DOHH2 (cell line): ENCODE data around the gene NAXD.
"Not testable (repeated sequence)": the region's sequence is repeated elsewhere in the genome, so short reads cannot be mapped to it uniquely, and the experiment has no call there.

Experiments
- H3F3A ChIP-seq: fragments of 200-600 bp; sonication (generic), shearing (Covaris generic); 2 replicates; pipeline ENCODE4 v1.6.0; 2016; ENCODE audit warnings: antibody characterized with exemption, mild to moderate bottlenecking; ENCODE audit not compliant: control insufficient read depth, insufficient read depth
- H3K27ac ChIP-seq: fragments of 200-600 bp; sonication (generic); 2 replicates; pipeline ENCODE4 v1.5.1; 2014; ENCODE audit warnings: low read depth, mild to moderate bottlenecking, low read length, moderate library complexity
- H3K27me3 ChIP-seq: fragments of 200-600 bp; sonication (generic); 2 replicates; pipeline ENCODE4 v1.6.1; 2014; ENCODE audit warnings: mild to moderate bottlenecking, low read length, mixed read lengths; ENCODE audit not compliant: control insufficient read depth
- H3K36me3 ChIP-seq: fragments of 200-600 bp; sonication (generic); 2 replicates; pipeline ENCODE4 v1.6.1; 2014; ENCODE audit warnings: mild to moderate bottlenecking, low read length, moderate library complexity, mixed read lengths; ENCODE audit not compliant: control insufficient read depth
- H3K4me1 ChIP-seq: fragments of 200-600 bp; sonication (generic); 2 replicates; pipeline ENCODE4 v1.6.1; 2014; ENCODE audit warnings: mild to moderate bottlenecking, low read length, mixed read lengths; ENCODE audit not compliant: control insufficient read depth
- H3K4me2 ChIP-seq: fragments of 200-600 bp; sonication (generic); 2 replicates; pipeline ENCODE4 v1.6.0; 2014; ENCODE audit warnings: mild to moderate bottlenecking, low read length, moderate library complexity
- H3K4me3 ChIP-seq: fragments of 200-600 bp; sonication (generic); 2 replicates; pipeline ENCODE4 v1.5.1; 2014; ENCODE audit warnings: mild to moderate bottlenecking, low read length, mixed read lengths
- H3K79me2 ChIP-seq: fragments of 200-600 bp; sonication (generic); 2 replicates; pipeline ENCODE4 v1.6.1; 2014; ENCODE audit warnings: mild to moderate bottlenecking, low read length, mixed read lengths; ENCODE audit not compliant: control insufficient read depth
- H3K9me2 ChIP-seq: fragments of 200-600 bp; sonication (generic); replicated peaks from 2 replicates; pipeline ENCODE4 v1.6.1; 2014; ENCODE audit warnings: mild to moderate bottlenecking, low read length, mixed read lengths; ENCODE audit not compliant: control insufficient read depth
- H3K9me3 ChIP-seq: fragments of 200-600 bp; sonication (generic); 2 replicates; pipeline ENCODE4 v1.6.1; 2014; ENCODE audit warnings: antibody characterized with exemption, low read length, mixed read lengths; ENCODE audit not compliant: control insufficient read depth, insufficient read depth
- H4K20me1 ChIP-seq: fragments of 200-600 bp; sonication (generic); 2 replicates; pipeline ENCODE4 v1.6.0; 2014; ENCODE audit warnings: low read depth, mild to moderate bottlenecking, antibody characterized with exemption, low read length, moderate library complexity; ENCODE audit not compliant: control insufficient read depth, insufficient read depth
- CTCF ChIP-seq: fragments of 200-600 bp; sonication (generic); IDR thresholded peaks from one replicate; pipeline ENCODE4 v1.5.1; 2014; ENCODE audit warnings: antibody characterized with exemption, mild to moderate bottlenecking, low read depth, low read length; ENCODE audit not compliant: poor library complexity, severe bottlenecking
- EZH2phosphoT487 ChIP-seq: fragments of 200-600 bp; sonication (generic); IDR thresholded peaks from 2 replicates; pipeline ENCODE4 v1.6.1; 2017; ENCODE audit warnings: borderline replicate concordance, mild to moderate bottlenecking, antibody characterized with exemption, low read length, moderate library complexity, mixed read lengths

NAXD gene

GRCh38 chr13:110615322-110616102 lies at the start of gene NAXD:
Gene NAXD, plus strand, starts transcription at chr13:110615545. Its CDS starts 57 bp downstream, at chr13:110615602.
- Histone ChIP-seq H3F3A (no peaks in the 10 kb centered on the region), H3K27me3 (peaks cover 10% of the 10 kb centered on the region), H3K4me1 (0 out of 2 replicates have a peak, but pooled peaks cover 4% of the 10 kb centered on the region), H4K20me1 (no peaks in the 10 kb centered on the region), H3K9me3 (no peaks in the 10 kb centered on the region; the same call in 1 of the 2 replicates), H3K36me3 (no peaks in the 10 kb centered on the region), H3K9me2 (no peaks in the 10 kb centered on the region), H3K4me2 (peak within 1 kb of the TSS; percentile 69), H3K27ac (no peak within 1 kb of the TSS), H3K79me2 (peaks cover 49% of the 10 kb centered on the region), H3K4me3 (peak within 1 kb of the TSS; percentile 75)
- TF ChIP-seq EZH2phosphoT487 (no peak), CTCF (no peak)

- Histone ChIP-seq H4K20me1 (no peaks in the 10 kb centered on the region), H3K4me3 (no peak overlapping the region), H3K9me3 (no peaks in the 10 kb centered on the region), H3K79me2 (no peaks in the 10 kb centered on the region), H3K27ac (no peak overlapping the region), H3K4me1 (peaks cover 3% of the 10 kb centered on the region), H3K27me3 (peaks cover 33% of the 10 kb centered on the region), H3K36me3 (no peaks in the 10 kb centered on the region), H3F3A (no peaks in the 10 kb centered on the region), H3K9me2 (no peaks in the 10 kb centered on the region), H3K4me2 (no peak overlapping the region)
- no peak for TF ChIP-seq EZH2phosphoT487
- no peak for TF ChIP-seq CTCF
Measured at GRCh38 chr13:110566171-110566570, 49.2 kb upstream of the NAXD start.

GRCh38 chr13:110568612-110569011 lies 46.7 kb upstream of the NAXD start:
- TF ChIP-seq EZH2phosphoT487 (no peak), CTCF (no peak)
- H4K20me1 ChIP-seq: no peaks in the 10 kb centered on the region
- H3K79me2 ChIP-seq: no peaks in the 10 kb centered on the region
- H3K27ac ChIP-seq: no peak overlapping the region
- H3K27me3 ChIP-seq: peaks cover 18% of the 10 kb centered on the region
- H3K4me1 ChIP-seq: no peaks in the 10 kb centered on the region
- no peak overlapping the region for H3K4me2 ChIP-seq
- no peaks in the 10 kb centered on the region for H3F3A ChIP-seq
- H3K9me3 ChIP-seq: no peaks in the 10 kb centered on the region
- no peaks in the 10 kb centered on the region for H3K36me3 ChIP-seq
- H3K4me3 ChIP-seq: no peak overlapping the region
- no peaks in the 10 kb centered on the region for H3K9me2 ChIP-seq

- H3K4me3 ChIP-seq, H3F3A ChIP-seq, H3K9me3 ChIP-seq: not testable (repeated sequence)
Measured at GRCh38 chr13:110569962-110570361, 45.4 kb upstream of the NAXD start.

More at GRCh38 chr13:110569962-110570361, 45.4 kb upstream of the NAXD start:
- H3K27ac ChIP-seq, H3K4me2 ChIP-seq, H3K4me1 ChIP-seq, H3K9me2 ChIP-seq, H4K20me1 ChIP-seq, H3K36me3 ChIP-seq, H3K79me2 ChIP-seq: not testable (repeated sequence)
- peaks cover 17% of the 10 kb centered on the region for H3K27me3 ChIP-seq
